GM23338 (cell line): ENCODE results near the gene SLC6A13. TPM values are rescaled to one million over a fixed set of nuclear protein-coding genes. Genes with fewer than 3 reads are reported as not detected.

Experiments
- ATAC-seq: fragments of 200-7000 bp; cut with Tn5 transposase; 3 replicates; pipeline ENCODE4 v1.9.1; 2020
- DNase-seq: peaks from one replicate; pipeline ENCODE4 v3.0.0-alpha.2; 2015; ENCODE audit warnings: low spot score
- H2AFZ ChIP-seq: fragments of 200-600 bp; sonication (generic); 2 replicates; pipeline ENCODE4 v1.8.0; 2016; ENCODE audit warnings: antibody characterized with exemption, mild to moderate bottlenecking, moderate library complexity
- H3F3A ChIP-seq: fragments of 200-600 bp; sonication (generic); replicated peaks from 2 replicates; pipeline ENCODE4 v1.8.0; 2017; ENCODE audit warnings: antibody characterized with exemption, mixed run types, low read depth
- H3K27ac ChIP-seq: fragments of 200-600 bp; sonication (generic); 2 replicates; pipeline ENCODE4 v1.6.1; 2016; ENCODE audit warnings: low read depth
- H3K27me3 ChIP-seq: fragments of 200-600 bp; sonication (generic); 2 replicates; pipeline ENCODE4 v1.8.0; 2016; ENCODE audit warnings: mild to moderate bottlenecking, mixed run types, moderate library complexity; ENCODE audit not compliant: insufficient read depth
- H3K36me3 ChIP-seq: fragments of 200-600 bp; sonication (generic); 2 replicates; pipeline ENCODE4 v1.8.0; 2016; ENCODE audit warnings: mild to moderate bottlenecking; ENCODE audit not compliant: insufficient read depth
- H3K4me1 ChIP-seq: fragments of 200-600 bp; sonication (generic); 2 replicates; pipeline ENCODE4 v1.8.0; 2016; ENCODE audit warnings: mild to moderate bottlenecking, moderate library complexity; ENCODE audit not compliant: insufficient read depth
- H3K4me2 ChIP-seq: fragments of 200-600 bp; sonication (generic); 2 replicates; pipeline ENCODE4 v1.7.1; 2017; ENCODE audit warnings: mixed run types
- H3K4me3 ChIP-seq: fragments of 200-600 bp; sonication (generic); 2 replicates; pipeline ENCODE4 v1.6.1; 2016; ENCODE audit warnings: mixed run types
- H3K79me2 ChIP-seq: fragments of 200-600 bp; sonication (generic); replicated peaks from 2 replicates; pipeline ENCODE4 v1.8.0; 2017; ENCODE audit warnings: mild to moderate bottlenecking; ENCODE audit not compliant: insufficient read depth
- H3K9me2 ChIP-seq: fragments of 200-600 bp; sonication (generic); 2 replicates; pipeline ENCODE4 v1.8.0; 2017; ENCODE audit not compliant: insufficient read depth
- H4K20me1 ChIP-seq: fragments of 200-600 bp; sonication (generic); replicated peaks from 2 replicates; pipeline ENCODE4 v1.8.0; 2017; ENCODE audit warnings: mild to moderate bottlenecking; ENCODE audit not compliant: insufficient read depth
- H3K27ac Mint-ChIP-seq: 2 replicates; pipeline ENCODE4 v1.8.0; 2020; ENCODE audit warnings: inconsistent platforms, mild to moderate bottlenecking, moderate library complexity, mixed read lengths
- H3K27me3 Mint-ChIP-seq: 3 replicates; pipeline ENCODE4 v1.8.0; 2022; ENCODE audit warnings: low read depth, mild to moderate bottlenecking, moderate library complexity, mixed read lengths, inconsistent platforms; ENCODE audit not compliant: insufficient read depth, poor library complexity
- H3K36me3 Mint-ChIP-seq: 3 replicates; pipeline ENCODE4 v1.8.0; 2021; ENCODE audit warnings: low read depth, mild to moderate bottlenecking, inconsistent platforms, moderate library complexity, mixed read lengths
- H3K4me1 Mint-ChIP-seq: 3 replicates; pipeline ENCODE4 v1.8.0; 2020; ENCODE audit warnings: mild to moderate bottlenecking, inconsistent platforms, mixed read lengths
- H3K4me3 Mint-ChIP-seq: 3 replicates; pipeline ENCODE4 v1.8.0; 2021; ENCODE audit warnings: moderate library complexity, mild to moderate bottlenecking, inconsistent platforms, mixed read lengths
- H3K9me3 Mint-ChIP-seq: 3 replicates; pipeline ENCODE4 v1.8.0; 2020; ENCODE audit warnings: moderate library complexity, mild to moderate bottlenecking, inconsistent platforms, mixed read lengths
- CREB1 ChIP-seq: fragments of 250-450 bp; sonication (Bioruptor Pico); IDR thresholded peaks from 2 replicates; pipeline ENCODE4 v1.5.0; 2020; ENCODE audit warnings: low read depth, mild to moderate bottlenecking, moderate library complexity
- EZH2 ChIP-seq: fragments of 200-600 bp; sonication (generic); IDR thresholded peaks from one replicate; pipeline ENCODE4 v1.8.0; 2017; ENCODE audit warnings: antibody characterized with exemption, mild to moderate bottlenecking, low read depth; ENCODE audit not compliant: unreplicated experiment
- EZH2phosphoT487 ChIP-seq: fragments of 200-600 bp; sonication (generic); IDR thresholded peaks from one replicate; pipeline ENCODE4 v1.8.1; 2018; ENCODE audit warnings: antibody characterized with exemption; ENCODE audit not compliant: unreplicated experiment
- JUNB ChIP-seq: IDR thresholded peaks from one replicate; pipeline ENCODE4 v1.6.1; 2016; ENCODE audit warnings: antibody characterized with exemption; ENCODE audit not compliant: unreplicated experiment
- NANOG ChIP-seq: IDR thresholded peaks from 2 replicates; pipeline ENCODE4 v1.6.1; 2016; ENCODE audit warnings: antibody characterized with exemption, borderline replicate concordance
- POLR2AphosphoS5 ChIP-seq: IDR thresholded peaks from 2 replicates; pipeline ENCODE4 v1.6.1; 2016; ENCODE audit warnings: antibody characterized with exemption, low read depth
- STAT1 ChIP-seq: IDR thresholded peaks from one replicate; pipeline ENCODE4 v1.6.1; 2016; ENCODE audit warnings: antibody characterized with exemption; ENCODE audit not compliant: unreplicated experiment
- ZNF114 ChIP-seq: fragments of 250-450 bp; sonication (Bioruptor Pico); IDR thresholded peaks from 2 replicates; pipeline ENCODE4 v1.5.0; 2020; ENCODE audit warnings: mild to moderate bottlenecking, moderate library complexity
- ZNF331 ChIP-seq: fragments of 250-450 bp; sonication (Bioruptor Pico); IDR thresholded peaks from 2 replicates; pipeline ENCODE4 v1.5.0; 2020; ENCODE audit warnings: low read depth, mild to moderate bottlenecking, moderate library complexity
- polyA plus RNA-seq: library from polyadenylated mRNA; unstranded; fragments of >200 nt; fragmentation: Nextera tagmentation; extraction: Ambion mirVana; gene quantifications from 2 replicates; pipeline ENCODE4 v1.2.1, GENCODE V29; 2016
- total RNA-seq: library from RNA; depleted of rRNA; stranded (reverse); fragments of >200 nt; shearing (Covaris generic); gene quantifications from 2 replicates; pipeline ENCODE4 v1.2.3, GENCODE V29; 2014
- TF ChIP-seq, protein P1 (sequence below): IDR thresholded peaks from one replicate; pipeline ENCODE4 v1.6.1; 2018; ENCODE audit warnings: antibody characterized with exemption; ENCODE audit not compliant: unreplicated experiment
- TF ChIP-seq, protein P2 (sequence below): fragments of 250-450 bp; sonication (Bioruptor Pico); IDR thresholded peaks from 2 replicates; pipeline ENCODE4 v1.5.0; 2020; ENCODE audit warnings: mild to moderate bottlenecking, moderate library complexity
- TF ChIP-seq, protein P3 (sequence below), 2 experiments: fragments of 200-600 bp in 1 of 2; sonication (generic) in 1 of 2; conservative IDR thresholded peaks; 2 replicates each; pipeline versions ENCODE4 v1.5.1 to v1.6.1; 2016 to 2017; ENCODE audit warnings: antibody characterized with exemption in 2 of 2, low read depth in 2 of 2, mild to moderate bottlenecking in 2 of 2, moderate library complexity in 1 of 2
- TF ChIP-seq, protein P4 (sequence below): IDR thresholded peaks from 2 replicates; pipeline ENCODE4 v1.6.1; 2016; ENCODE audit warnings: antibody characterized with exemption

The SLC6A13 gene
- total and polyA plus RNA-seq, 2 experiments from 2014 or later: not detected

DNA sequence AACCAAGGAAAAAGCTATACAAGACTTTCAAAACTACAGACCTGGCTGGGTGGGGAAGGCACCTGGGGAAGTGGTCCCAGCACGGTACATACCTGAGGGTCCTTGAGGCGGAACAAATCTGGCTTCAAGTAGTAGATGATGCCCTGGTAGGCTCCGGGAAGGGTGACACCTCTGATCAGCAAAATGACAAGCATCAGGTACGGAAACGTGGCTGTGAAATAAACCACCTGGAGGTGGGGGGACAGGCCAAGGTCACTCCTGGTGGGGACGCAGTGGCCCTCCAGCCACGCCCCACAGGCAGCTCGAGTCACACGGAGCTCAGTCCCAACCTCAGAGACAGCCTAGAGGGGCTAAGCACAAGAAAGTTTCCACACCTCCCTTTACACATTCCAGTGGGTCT is 63.9 kb downstream of the SLC6A13 start:
- H3K27me3 ChIP-seq: peaks cover 27% of the 10 kb centered on the region
- H3F3A ChIP-seq: 0 out of 2 replicates have a peak, but pooled peaks cover 3% of the 10 kb centered on the region
- ATAC-seq: no peak
- H3K4me3 Mint-ChIP-seq: no peak overlapping the region
- DNase-seq: no peak
- no peak overlapping the region for H3K27ac ChIP-seq
- H3K27ac Mint-ChIP-seq: no peak overlapping the region
- H3K4me1 Mint-ChIP-seq: peaks cover 21% of the 10 kb centered on the region
- no peaks in the 10 kb centered on the region for H3K36me3 Mint-ChIP-seq
- no peaks in the 10 kb centered on the region for H3K9me2 ChIP-seq
- no peak overlapping the region for H2AFZ ChIP-seq
- H3K79me2 ChIP-seq: no peaks in the 10 kb centered on the region
- peaks cover 26% of the 10 kb centered on the region for H3K4me1 ChIP-seq
- TF ChIP-seq, protein P1, sequence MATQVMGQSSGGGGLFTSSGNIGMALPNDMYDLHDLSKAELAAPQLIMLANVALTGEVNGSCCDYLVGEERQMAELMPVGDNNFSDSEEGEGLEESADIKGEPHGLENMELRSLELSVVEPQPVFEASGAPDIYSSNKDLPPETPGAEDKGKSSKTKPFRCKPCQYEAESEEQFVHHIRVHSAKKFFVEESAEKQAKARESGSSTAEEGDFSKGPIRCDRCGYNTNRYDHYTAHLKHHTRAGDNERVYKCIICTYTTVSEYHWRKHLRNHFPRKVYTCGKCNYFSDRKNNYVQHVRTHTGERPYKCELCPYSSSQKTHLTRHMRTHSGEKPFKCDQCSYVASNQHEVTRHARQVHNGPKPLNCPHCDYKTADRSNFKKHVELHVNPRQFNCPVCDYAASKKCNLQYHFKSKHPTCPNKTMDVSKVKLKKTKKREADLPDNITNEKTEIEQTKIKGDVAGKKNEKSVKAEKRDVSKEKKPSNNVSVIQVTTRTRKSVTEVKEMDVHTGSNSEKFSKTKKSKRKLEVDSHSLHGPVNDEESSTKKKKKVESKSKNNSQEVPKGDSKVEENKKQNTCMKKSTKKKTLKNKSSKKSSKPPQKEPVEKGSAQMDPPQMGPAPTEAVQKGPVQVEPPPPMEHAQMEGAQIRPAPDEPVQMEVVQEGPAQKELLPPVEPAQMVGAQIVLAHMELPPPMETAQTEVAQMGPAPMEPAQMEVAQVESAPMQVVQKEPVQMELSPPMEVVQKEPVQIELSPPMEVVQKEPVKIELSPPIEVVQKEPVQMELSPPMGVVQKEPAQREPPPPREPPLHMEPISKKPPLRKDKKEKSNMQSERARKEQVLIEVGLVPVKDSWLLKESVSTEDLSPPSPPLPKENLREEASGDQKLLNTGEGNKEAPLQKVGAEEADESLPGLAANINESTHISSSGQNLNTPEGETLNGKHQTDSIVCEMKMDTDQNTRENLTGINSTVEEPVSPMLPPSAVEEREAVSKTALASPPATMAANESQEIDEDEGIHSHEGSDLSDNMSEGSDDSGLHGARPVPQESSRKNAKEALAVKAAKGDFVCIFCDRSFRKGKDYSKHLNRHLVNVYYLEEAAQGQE: no peak
- TF ChIP-seq JUNB (no peak), EZH2 (no peak), POLR2AphosphoS5 (no peak), EZH2phosphoT487 (no peak), NANOG (no peak), ZNF331 (CRISPR knock-in tag) (no peak), ZNF114 (CRISPR knock-in tag) (no peak), STAT1 (no peak), CREB1 (no peak)
- TF ChIP-seq, protein P2, sequence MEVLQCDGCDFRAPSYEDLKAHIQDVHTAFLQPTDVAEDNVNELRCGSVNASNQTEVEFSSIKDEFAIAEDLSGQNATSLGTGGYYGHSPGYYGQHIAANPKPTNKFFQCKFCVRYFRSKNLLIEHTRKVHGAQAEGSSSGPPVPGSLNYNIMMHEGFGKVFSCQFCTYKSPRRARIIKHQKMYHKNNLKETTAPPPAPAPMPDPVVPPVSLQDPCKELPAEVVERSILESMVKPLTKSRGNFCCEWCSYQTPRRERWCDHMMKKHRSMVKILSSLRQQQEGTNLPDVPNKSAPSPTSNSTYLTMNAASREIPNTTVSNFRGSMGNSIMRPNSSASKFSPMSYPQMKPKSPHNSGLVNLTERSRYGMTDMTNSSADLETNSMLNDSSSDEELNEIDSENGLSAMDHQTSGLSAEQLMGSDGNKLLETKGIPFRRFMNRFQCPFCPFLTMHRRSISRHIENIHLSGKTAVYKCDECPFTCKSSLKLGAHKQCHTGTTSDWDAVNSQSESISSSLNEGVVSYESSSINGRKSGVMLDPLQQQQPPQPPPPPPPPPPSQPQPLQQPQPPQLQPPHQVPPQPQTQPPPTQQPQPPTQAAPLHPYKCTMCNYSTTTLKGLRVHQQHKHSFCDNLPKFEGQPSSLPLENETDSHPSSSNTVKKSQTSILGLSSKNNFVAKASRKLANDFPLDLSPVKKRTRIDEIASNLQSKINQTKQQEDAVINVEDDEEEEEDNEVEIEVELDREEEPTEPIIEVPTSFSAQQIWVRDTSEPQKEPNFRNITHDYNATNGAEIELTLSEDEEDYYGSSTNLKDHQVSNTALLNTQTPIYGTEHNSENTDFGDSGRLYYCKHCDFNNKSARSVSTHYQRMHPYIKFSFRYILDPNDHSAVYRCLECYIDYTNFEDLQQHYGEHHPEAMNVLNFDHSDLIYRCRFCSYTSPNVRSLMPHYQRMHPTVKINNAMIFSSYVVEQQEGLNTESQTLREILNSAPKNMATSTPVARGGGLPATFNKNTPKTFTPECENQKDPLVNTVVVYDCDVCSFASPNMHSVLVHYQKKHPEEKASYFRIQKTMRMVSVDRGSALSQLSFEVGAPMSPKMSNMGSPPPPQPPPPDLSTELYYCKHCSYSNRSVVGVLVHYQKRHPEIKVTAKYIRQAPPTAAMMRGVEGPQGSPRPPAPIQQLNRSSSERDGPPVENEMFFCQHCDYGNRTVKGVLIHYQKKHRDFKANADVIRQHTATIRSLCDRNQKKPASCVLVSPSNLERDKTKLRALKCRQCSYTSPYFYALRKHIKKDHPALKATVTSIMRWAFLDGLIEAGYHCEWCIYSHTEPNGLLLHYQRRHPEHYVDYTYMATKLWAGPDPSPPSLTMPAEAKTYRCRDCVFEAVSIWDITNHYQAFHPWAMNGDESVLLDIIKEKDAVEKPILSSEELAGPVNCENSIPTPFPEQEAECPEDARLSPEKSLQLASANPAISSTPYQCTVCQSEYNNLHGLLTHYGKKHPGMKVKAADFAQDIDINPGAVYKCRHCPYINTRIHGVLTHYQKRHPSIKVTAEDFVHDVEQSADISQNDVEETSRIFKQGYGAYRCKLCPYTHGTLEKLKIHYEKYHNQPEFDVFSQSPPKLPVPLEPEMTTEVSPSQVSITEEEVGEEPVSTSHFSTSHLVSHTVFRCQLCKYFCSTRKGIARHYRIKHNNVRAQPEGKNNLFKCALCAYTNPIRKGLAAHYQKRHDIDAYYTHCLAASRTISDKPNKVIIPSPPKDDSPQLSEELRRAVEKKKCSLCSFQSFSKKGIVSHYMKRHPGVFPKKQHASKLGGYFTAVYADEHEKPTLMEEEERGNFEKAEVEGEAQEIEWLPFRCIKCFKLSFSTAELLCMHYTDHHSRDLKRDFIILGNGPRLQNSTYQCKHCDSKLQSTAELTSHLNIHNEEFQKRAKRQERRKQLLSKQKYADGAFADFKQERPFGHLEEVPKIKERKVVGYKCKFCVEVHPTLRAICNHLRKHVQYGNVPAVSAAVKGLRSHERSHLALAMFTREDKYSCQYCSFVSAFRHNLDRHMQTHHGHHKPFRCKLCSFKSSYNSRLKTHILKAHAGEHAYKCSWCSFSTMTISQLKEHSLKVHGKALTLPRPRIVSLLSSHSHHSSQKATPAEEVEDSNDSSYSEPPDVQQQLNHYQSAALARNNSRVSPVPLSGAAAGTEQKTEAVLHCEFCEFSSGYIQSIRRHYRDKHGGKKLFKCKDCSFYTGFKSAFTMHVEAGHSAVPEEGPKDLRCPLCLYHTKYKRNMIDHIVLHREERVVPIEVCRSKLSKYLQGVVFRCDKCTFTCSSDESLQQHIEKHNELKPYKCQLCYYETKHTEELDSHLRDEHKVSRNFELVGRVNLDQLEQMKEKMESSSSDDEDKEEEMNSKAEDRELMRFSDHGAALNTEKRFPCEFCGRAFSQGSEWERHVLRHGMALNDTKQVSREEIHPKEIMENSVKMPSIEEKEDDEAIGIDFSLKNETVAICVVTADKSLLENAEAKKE (CRISPR knock-in tag): no peak
- TF ChIP-seq, protein P3, sequence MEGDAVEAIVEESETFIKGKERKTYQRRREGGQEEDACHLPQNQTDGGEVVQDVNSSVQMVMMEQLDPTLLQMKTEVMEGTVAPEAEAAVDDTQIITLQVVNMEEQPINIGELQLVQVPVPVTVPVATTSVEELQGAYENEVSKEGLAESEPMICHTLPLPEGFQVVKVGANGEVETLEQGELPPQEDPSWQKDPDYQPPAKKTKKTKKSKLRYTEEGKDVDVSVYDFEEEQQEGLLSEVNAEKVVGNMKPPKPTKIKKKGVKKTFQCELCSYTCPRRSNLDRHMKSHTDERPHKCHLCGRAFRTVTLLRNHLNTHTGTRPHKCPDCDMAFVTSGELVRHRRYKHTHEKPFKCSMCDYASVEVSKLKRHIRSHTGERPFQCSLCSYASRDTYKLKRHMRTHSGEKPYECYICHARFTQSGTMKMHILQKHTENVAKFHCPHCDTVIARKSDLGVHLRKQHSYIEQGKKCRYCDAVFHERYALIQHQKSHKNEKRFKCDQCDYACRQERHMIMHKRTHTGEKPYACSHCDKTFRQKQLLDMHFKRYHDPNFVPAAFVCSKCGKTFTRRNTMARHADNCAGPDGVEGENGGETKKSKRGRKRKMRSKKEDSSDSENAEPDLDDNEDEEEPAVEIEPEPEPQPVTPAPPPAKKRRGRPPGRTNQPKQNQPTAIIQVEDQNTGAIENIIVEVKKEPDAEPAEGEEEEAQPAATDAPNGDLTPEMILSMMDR (conservative IDR thresholded peaks at IDR 0.05; ENCODE audit: low read depth in 2 of 2): no peak
- TF ChIP-seq, protein P4, sequence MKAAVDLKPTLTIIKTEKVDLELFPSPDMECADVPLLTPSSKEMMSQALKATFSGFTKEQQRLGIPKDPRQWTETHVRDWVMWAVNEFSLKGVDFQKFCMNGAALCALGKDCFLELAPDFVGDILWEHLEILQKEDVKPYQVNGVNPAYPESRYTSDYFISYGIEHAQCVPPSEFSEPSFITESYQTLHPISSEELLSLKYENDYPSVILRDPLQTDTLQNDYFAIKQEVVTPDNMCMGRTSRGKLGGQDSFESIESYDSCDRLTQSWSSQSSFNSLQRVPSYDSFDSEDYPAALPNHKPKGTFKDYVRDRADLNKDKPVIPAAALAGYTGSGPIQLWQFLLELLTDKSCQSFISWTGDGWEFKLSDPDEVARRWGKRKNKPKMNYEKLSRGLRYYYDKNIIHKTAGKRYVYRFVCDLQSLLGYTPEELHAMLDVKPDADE: no peak
- H3K27me3 Mint-ChIP-seq: peaks cover 25% of the 10 kb centered on the region
- H3K4me2 ChIP-seq: no peak overlapping the region
- no peak overlapping the region for H3K4me3 ChIP-seq
- no peaks in the 10 kb centered on the region for H3K36me3 ChIP-seq
- H3K9me3 Mint-ChIP-seq: peaks cover 6% of the 10 kb centered on the region; the same call in 2 of the 3 replicates
- no peaks in the 10 kb centered on the region for H4K20me1 ChIP-seq
